GM23248 (cell line): ENCODE data around the gene PYDC2. TPM values are rescaled to one million over a fixed set of nuclear protein-coding genes. Genes with fewer than 3 reads are reported as not detected.

Source experiments
- DNase-seq: peaks from one replicate; pipeline ENCODE4 v3.0.0-alpha.2; 2015
- H2AFZ ChIP-seq: fragments of 200-600 bp; sonication (generic); 2 replicates; pipeline ENCODE4 v1.6.1; 2016; ENCODE audit warnings: antibody characterized with exemption
- H3F3A ChIP-seq: fragments of 200-600 bp; sonication (generic); 2 replicates; pipeline ENCODE4 v1.6.1; 2016; ENCODE audit warnings: mild to moderate bottlenecking, antibody characterized with exemption, mixed run types; ENCODE audit not compliant: insufficient read depth
- H3K27ac ChIP-seq: fragments of 200-600 bp; sonication (generic); 2 replicates; pipeline ENCODE4 v1.5.1; 2016; ENCODE audit warnings: mild to moderate bottlenecking
- H3K27me3 ChIP-seq: fragments of 200-600 bp; sonication (generic); replicated peaks from 2 replicates; pipeline ENCODE4 v1.6.1; 2016; ENCODE audit warnings: mild to moderate bottlenecking; ENCODE audit not compliant: insufficient read depth
- H3K36me3 ChIP-seq: fragments of 200-600 bp; sonication (generic); 2 replicates; pipeline ENCODE4 v1.6.1; 2016; ENCODE audit warnings: low read depth, mild to moderate bottlenecking
- H3K4me1 ChIP-seq: fragments of 200-600 bp; sonication (generic); 2 replicates; pipeline ENCODE4 v1.6.1; 2016; ENCODE audit warnings: mild to moderate bottlenecking; ENCODE audit not compliant: insufficient read depth
- H3K4me2 ChIP-seq: fragments of 200-600 bp; sonication (generic); one replicate; pipeline ENCODE4 v1.6.1; 2016; ENCODE audit warnings: mild to moderate bottlenecking; ENCODE audit not compliant: unreplicated experiment
- H3K4me3 ChIP-seq: fragments of 200-600 bp; sonication (generic); 2 replicates; pipeline ENCODE4 v1.5.1; 2016; ENCODE audit warnings: mild to moderate bottlenecking
- H3K79me2 ChIP-seq: fragments of 200-600 bp; sonication (generic); 2 replicates; pipeline ENCODE4 v1.6.1; 2016; ENCODE audit warnings: mild to moderate bottlenecking; ENCODE audit not compliant: insufficient read depth
- H3K9ac ChIP-seq: fragments of 200-600 bp; sonication (generic); 2 replicates; pipeline ENCODE4 v1.6.1; 2016; ENCODE audit warnings: mild to moderate bottlenecking
- H3K9me2 ChIP-seq: fragments of 200-600 bp; sonication (generic); 2 replicates; pipeline ENCODE4 v1.6.1; 2016; ENCODE audit warnings: mixed run types, mild to moderate bottlenecking, moderate library complexity; ENCODE audit not compliant: insufficient read depth
- H3K9me3 ChIP-seq: fragments of 200-600 bp; sonication (generic); one replicate; pipeline ENCODE4 v1.6.1; 2017; ENCODE audit warnings: low read depth
- H4K20me1 ChIP-seq: fragments of 200-600 bp; sonication (generic); 2 replicates; pipeline ENCODE4 v1.6.0; 2016; ENCODE audit not compliant: insufficient read depth
- EZH2 ChIP-seq: fragments of 200-600 bp; sonication (generic); IDR thresholded peaks from 2 replicates; pipeline ENCODE4 v1.6.1; 2018; ENCODE audit warnings: antibody characterized with exemption, mild to moderate bottlenecking; ENCODE audit not compliant: insufficient read depth, poor library complexity, severe bottlenecking
- EZH2phosphoT487 ChIP-seq: fragments of 200-600 bp; sonication (generic); IDR thresholded peaks from 2 replicates; pipeline ENCODE4 v1.6.1; 2018; ENCODE audit warnings: antibody characterized with exemption, moderate library complexity, mild to moderate bottlenecking, low read depth; ENCODE audit not compliant: insufficient read depth
- WGBS, 2 experiments: methylation state at CpG; one replicate each; pipeline ENCODE4 v1.1.6; 2015 to 2017; ENCODE audit warnings: low lambda C conversion rate in 2 of 2, low coverage in 1 of 2; ENCODE audit errors: missing lambda C conversion rate in 2 of 2; 5-methylcytosine and 5-hydroxymethylcytosine counted together
- in situ Hi-C: fragments of 300-500 bp; cut with MboI; formaldehyde crosslinking; loops from 2 replicates; pipeline ENCODE4 v1.15.0; 2020
- polyA plus RNA-seq: library from polyadenylated mRNA; unstranded; fragments of >200 nt; fragmentation: Nextera tagmentation; extraction: Ambion mirVana; gene quantifications from 2 replicates; pipeline ENCODE4 v1.2.1, GENCODE V29; 2016
- total RNA-seq: library from RNA; depleted of rRNA; stranded (reverse); fragments of >200 nt; shearing (Covaris generic); gene quantifications from 2 replicates; pipeline ENCODE4 v1.2.3, GENCODE V29; 2014

The PYDC2 gene
- total and polyA plus RNA-seq, 2 experiments from 2014 or later = not detected

- Histone ChIP-seq H2AFZ (no peak overlapping the region), H3K27ac (no peak overlapping the region), H3K27me3 (no peaks in the 10 kb centered on the region), H3K4me1 (no peaks in the 10 kb centered on the region), H3K36me3 (no peaks in the 10 kb centered on the region), H3K9me3 (no peaks in the 10 kb centered on the region), H3K79me2 (no peaks in the 10 kb centered on the region), H3F3A (no peaks in the 10 kb centered on the region), H3K4me3 (no peak overlapping the region), H3K9me2 (no peaks in the 10 kb centered on the region), H3K9ac (no peak overlapping the region), H3K4me2 (no peak overlapping the region), H4K20me1 (no peaks in the 10 kb centered on the region)
- peak; percentile 15 for DNase-seq
- in situ Hi-C loops = no loop called here
- TF ChIP-seq EZH2phosphoT487 (no peak), EZH2 (no peak)
- 0 to 3% methylated on average over 1 of the region's 1 CpG for WGBS, 2 experiments
Observed at GRCh38 chr3:191492601-191493000, 31.6 kb downstream of the PYDC2 start.

DNA sequence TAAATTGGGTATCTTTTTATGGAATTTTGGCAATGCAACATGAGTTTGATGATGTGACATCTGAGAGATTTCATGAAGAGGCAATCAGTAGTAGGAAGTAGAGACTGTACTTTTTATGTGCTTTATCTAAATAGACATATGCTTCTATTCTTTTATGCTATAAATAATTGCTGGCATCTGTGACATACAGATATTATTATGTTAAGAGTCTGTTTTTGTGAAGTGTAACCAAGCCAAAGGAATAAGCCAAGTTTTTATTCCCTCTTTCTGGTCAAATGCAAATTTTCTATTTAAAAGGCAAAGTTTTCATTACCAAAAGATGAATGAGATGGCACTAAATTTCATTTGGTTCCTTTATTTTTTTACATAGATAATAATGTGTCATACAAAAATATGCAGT is 32.4 kb downstream of the PYDC2 start:
- no peak overlapping the region for H3K9ac ChIP-seq
- TF ChIP-seq EZH2phosphoT487 (no peak), EZH2 (no peak)
- H3K9me2 ChIP-seq = no peaks in the 10 kb centered on the region
- H3K27me3 ChIP-seq = no peaks in the 10 kb centered on the region
- H3K4me2 ChIP-seq = no peak overlapping the region
- no peaks in the 10 kb centered on the region for H3F3A ChIP-seq
- no peaks in the 10 kb centered on the region for H3K79me2 ChIP-seq
- no peak overlapping the region for H3K27ac ChIP-seq
- no peaks in the 10 kb centered on the region for H4K20me1 ChIP-seq
- H2AFZ ChIP-seq = no peak overlapping the region
- no peak for DNase-seq
- no peaks in the 10 kb centered on the region for H3K4me1 ChIP-seq
- H3K36me3 ChIP-seq = no peaks in the 10 kb centered on the region
- no peaks in the 10 kb centered on the region for H3K9me3 ChIP-seq
- H3K4me3 ChIP-seq = no peak overlapping the region
- in situ Hi-C loops = no loop called here

- Histone ChIP-seq H3K79me2 (no peaks in the 10 kb centered on the region), H4K20me1 (no peaks in the 10 kb centered on the region), H3K9me3 (no peaks in the 10 kb centered on the region), H3K36me3 (no peaks in the 10 kb centered on the region), H3K27me3 (no peaks in the 10 kb centered on the region), H3K4me2 (peak overlapping the region; percentile 67), H3K27ac (no peak overlapping the region), H2AFZ (peak overlapping the region; percentile 61), H3K9ac (no peak overlapping the region), H3K4me3 (peak overlapping the region; percentile 51), H3K4me1 (no peaks in the 10 kb centered on the region), H3F3A (no peaks in the 10 kb centered on the region), H3K9me2 (no peaks in the 10 kb centered on the region)
- no peak for TF ChIP-seq EZH2
- DNase-seq = peak; percentile 50
- 7 to 8% methylated on average over 20 of the region's 20 CpGs for WGBS, 2 experiments
- in situ Hi-C loops = no loop called here
Observed at GRCh38 chr3:191499307-191500080, 38.5 kb downstream of the PYDC2 start.

DNA sequence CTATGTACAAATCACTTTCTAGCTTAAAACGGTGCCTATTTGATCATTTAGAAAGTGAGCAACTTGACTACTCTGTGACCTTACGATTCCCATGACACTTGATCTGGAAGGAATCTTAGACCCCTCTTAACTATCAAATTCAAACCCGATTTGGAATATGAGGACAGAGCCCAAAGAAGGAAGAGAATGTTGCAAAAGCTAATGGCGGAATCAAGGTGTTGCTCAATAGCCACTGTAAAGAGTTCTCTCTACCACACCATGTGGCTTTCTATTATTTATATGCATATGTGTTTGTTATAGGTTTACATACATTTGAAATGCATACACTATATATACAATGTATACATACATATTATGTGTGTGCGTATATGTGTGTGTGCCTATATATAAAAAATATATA is 39.9 kb downstream of the PYDC2 start:
- Histone ChIP-seq H3K9me3 (no peaks in the 10 kb centered on the region), H3K4me3 (no peak overlapping the region), H3K9ac (no peak overlapping the region), H3K27me3 (no peaks in the 10 kb centered on the region), H4K20me1 (no peaks in the 10 kb centered on the region), H3K4me2 (no peak overlapping the region), H3K4me1 (no peaks in the 10 kb centered on the region), H2AFZ (no peak overlapping the region), H3K36me3 (no peaks in the 10 kb centered on the region), H3K27ac (no peak overlapping the region), H3K79me2 (no peaks in the 10 kb centered on the region), H3K9me2 (no peaks in the 10 kb centered on the region), H3F3A (no peaks in the 10 kb centered on the region)
- no peak for DNase-seq
- 55 to 59% methylated on average over 5 of the region's 5 CpGs for WGBS, 2 experiments
- in situ Hi-C loops = no loop called here
- TF ChIP-seq EZH2phosphoT487 = no peak
- no peak for TF ChIP-seq EZH2

- no peaks in the 10 kb centered on the region for H3F3A ChIP-seq
- no peaks in the 10 kb centered on the region for H3K27me3 ChIP-seq
- H3K4me2 ChIP-seq = no peak overlapping the region
- no peak overlapping the region for H3K4me3 ChIP-seq
- H3K36me3 ChIP-seq = no peaks in the 10 kb centered on the region
- H3K4me1 ChIP-seq = no peaks in the 10 kb centered on the region
- no peak overlapping the region for H3K27ac ChIP-seq
- no peaks in the 10 kb centered on the region for H4K20me1 ChIP-seq
- TF ChIP-seq EZH2phosphoT487 (no peak), EZH2 (no peak)
- H3K9me2 ChIP-seq = no peaks in the 10 kb centered on the region
- no peaks in the 10 kb centered on the region for H3K79me2 ChIP-seq
- H3K9ac ChIP-seq = no peak overlapping the region
- 55 to 61% methylated on average over 3 of the region's 3 CpGs for WGBS, 2 experiments
- DNase-seq = no peak
- in situ Hi-C loops = no loop called here
- no peak overlapping the region for H2AFZ ChIP-seq
- no peaks in the 10 kb centered on the region for H3K9me3 ChIP-seq
Observed at GRCh38 chr3:191502583-191502982, 41.6 kb downstream of the PYDC2 start.
